ENCODE measurements around the gene RUNX2.

Gene RUNX2

DNA sequence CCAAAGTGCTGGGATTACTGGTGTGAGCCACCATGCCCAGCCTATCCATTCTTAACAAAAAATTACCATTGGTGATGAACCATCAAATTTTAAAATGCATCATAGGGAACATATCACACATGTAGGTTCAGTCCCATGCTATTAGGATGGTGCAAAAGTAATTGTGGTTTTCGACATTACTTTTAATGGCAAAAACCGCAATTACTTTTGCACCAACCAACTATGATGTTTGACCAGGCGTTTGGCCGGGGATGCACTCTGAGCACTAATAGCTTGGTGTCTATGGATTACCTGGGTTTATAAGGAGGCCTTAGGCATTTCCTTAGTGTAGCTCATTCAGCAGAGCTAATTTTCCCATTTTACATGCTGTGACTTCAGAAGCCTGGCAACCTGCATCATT, 296.1 kb downstream of the RUNX2 start:
- no peak overlapping the region for H3K27ac ChIP-seq (ENCODE audit: extremely low read depth, low read depth, low read length)
- TF ChIP-seq ZNF423 (tag by site-specific recombination; IDR thresholded peaks at IDR 0.05) = no peak
- no peak for TF ChIP-seq ZNF146 (tag by site-specific recombination; IDR thresholded peaks at IDR 0.05)
- TF ChIP-seq ZNF214 (tag by site-specific recombination; IDR thresholded peaks at IDR 0.05; ENCODE audit: borderline replicate concordance) = no peak
- TF ChIP-seq ZNF843 (tag by site-specific recombination; IDR thresholded peaks at IDR 0.05) = no peak
- TF ChIP-seq KLF8 (tag by site-specific recombination; IDR thresholded peaks at IDR 0.05) = no peak
- no peak for TF ChIP-seq ZNF670 (tag by site-specific recombination; IDR thresholded peaks at IDR 0.05; ENCODE audit: low read depth)
- TF ChIP-seq TRIM28 (IDR thresholded peaks at IDR 0.05; ENCODE audit: borderline replicate concordance, low read length) = no peak
- no peak for TF ChIP-seq RBAK (tag by site-specific recombination; IDR thresholded peaks at IDR 0.05)
- TF ChIP-seq ZBTB7A (tag by site-specific recombination; IDR thresholded peaks at IDR 0.05; ENCODE audit: low read depth) = no peak
- TF ChIP-seq, protein P1, sequence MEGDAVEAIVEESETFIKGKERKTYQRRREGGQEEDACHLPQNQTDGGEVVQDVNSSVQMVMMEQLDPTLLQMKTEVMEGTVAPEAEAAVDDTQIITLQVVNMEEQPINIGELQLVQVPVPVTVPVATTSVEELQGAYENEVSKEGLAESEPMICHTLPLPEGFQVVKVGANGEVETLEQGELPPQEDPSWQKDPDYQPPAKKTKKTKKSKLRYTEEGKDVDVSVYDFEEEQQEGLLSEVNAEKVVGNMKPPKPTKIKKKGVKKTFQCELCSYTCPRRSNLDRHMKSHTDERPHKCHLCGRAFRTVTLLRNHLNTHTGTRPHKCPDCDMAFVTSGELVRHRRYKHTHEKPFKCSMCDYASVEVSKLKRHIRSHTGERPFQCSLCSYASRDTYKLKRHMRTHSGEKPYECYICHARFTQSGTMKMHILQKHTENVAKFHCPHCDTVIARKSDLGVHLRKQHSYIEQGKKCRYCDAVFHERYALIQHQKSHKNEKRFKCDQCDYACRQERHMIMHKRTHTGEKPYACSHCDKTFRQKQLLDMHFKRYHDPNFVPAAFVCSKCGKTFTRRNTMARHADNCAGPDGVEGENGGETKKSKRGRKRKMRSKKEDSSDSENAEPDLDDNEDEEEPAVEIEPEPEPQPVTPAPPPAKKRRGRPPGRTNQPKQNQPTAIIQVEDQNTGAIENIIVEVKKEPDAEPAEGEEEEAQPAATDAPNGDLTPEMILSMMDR (tag by site-specific recombination; IDR thresholded peaks at IDR 0.05) = no peak
- TF ChIP-seq GLIS2 (tag by site-specific recombination; IDR thresholded peaks at IDR 0.05) = no peak
- no peak for TF ChIP-seq ZNF626 (tag by site-specific recombination; IDR thresholded peaks at IDR 0.05)
- CTCF ChIA-PET = interaction anchor here (1.3 kb wide), 1 partner anchor 31 kb away, joined by 4 read pairs; no protein-coding TSS in a partner anchor
- H3K36me3 ChIP-seq (ENCODE audit: control insufficient read depth in 2 of 2, insufficient read depth in 1 of 2, low read length in 2 of 2) = no peaks in the 10 kb centered on the region
- no peak overlapping the region for H3K4me3 ChIP-seq (ENCODE audit: low read depth, low read length)
- POLR2A ChIA-PET = no interaction called here
- no peaks in the 10 kb centered on the region for H3K4me1 ChIP-seq (ENCODE audit: control insufficient read depth, insufficient read depth, low read length)
- no peaks in the 10 kb centered on the region for H3K9me3 ChIP-seq (ENCODE audit: control insufficient read depth, insufficient read depth, low read depth, low read length)

DNA sequence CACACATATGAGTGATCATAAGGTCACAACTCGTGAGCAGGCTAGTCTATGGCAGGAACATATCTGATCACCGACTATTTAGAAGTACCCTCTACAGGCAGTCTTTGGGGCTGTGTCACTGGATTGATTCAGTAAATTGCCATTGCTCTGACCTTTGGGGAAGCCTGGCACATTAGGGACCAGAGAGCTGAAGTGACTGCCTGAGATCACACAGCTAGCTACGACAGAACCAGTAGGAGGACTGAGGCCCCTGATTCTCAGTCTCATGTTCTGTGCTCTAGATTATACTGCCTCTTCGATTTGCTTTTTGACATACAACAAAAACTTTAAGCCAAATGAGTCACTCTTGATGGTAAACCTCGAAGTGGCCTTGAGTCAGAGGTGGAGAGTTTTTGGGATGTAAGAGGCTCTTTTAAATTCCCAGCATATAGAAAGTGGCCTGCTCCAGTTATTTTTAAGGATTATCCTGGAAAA, 297.1 kb downstream of the RUNX2 start:
- H3K9me3 ChIP-seq (ENCODE audit: control insufficient read depth, insufficient read depth, low read depth, low read length) = no peaks in the 10 kb centered on the region
- POLR2A ChIA-PET = no interaction called here
- no peaks in the 10 kb centered on the region for H3K36me3 ChIP-seq (ENCODE audit: control insufficient read depth in 2 of 2, insufficient read depth in 1 of 2, low read length in 2 of 2)
- CTCF ChIA-PET = no interaction called here
- TF ChIP-seq ZNF623 (tag by site-specific recombination; IDR thresholded peaks at IDR 0.05) (no peak), ZNF140 (tag by site-specific recombination; IDR thresholded peaks at IDR 0.05) (no peak), SP3 (tag by site-specific recombination; IDR thresholded peaks at IDR 0.05) (no peak), KLF1 (tag by site-specific recombination; IDR thresholded peaks at IDR 0.05) (no peak), ZNF155 (tag by site-specific recombination; IDR thresholded peaks at IDR 0.05) (no peak), ZNF510 (tag by site-specific recombination; IDR thresholded peaks at IDR 0.05; ENCODE audit: insufficient replicate concordance) (no peak), ZNF221 (tag by site-specific recombination; IDR thresholded peaks at IDR 0.05; ENCODE audit: borderline replicate concordance) (no peak), ZNF302 (tag by site-specific recombination; IDR thresholded peaks at IDR 0.05; ENCODE audit: low read depth) (no peak), ZNF571 (tag by site-specific recombination; IDR thresholded peaks at IDR 0.05) (no peak), GLIS1 (tag by site-specific recombination; IDR thresholded peaks at IDR 0.05) (no peak), IKZF3 (tag by site-specific recombination; IDR thresholded peaks at IDR 0.05) (no peak), ZNF214 (tag by site-specific recombination; IDR thresholded peaks at IDR 0.05; ENCODE audit: borderline replicate concordance) (no peak)
- TF ChIP-seq, protein P2, sequence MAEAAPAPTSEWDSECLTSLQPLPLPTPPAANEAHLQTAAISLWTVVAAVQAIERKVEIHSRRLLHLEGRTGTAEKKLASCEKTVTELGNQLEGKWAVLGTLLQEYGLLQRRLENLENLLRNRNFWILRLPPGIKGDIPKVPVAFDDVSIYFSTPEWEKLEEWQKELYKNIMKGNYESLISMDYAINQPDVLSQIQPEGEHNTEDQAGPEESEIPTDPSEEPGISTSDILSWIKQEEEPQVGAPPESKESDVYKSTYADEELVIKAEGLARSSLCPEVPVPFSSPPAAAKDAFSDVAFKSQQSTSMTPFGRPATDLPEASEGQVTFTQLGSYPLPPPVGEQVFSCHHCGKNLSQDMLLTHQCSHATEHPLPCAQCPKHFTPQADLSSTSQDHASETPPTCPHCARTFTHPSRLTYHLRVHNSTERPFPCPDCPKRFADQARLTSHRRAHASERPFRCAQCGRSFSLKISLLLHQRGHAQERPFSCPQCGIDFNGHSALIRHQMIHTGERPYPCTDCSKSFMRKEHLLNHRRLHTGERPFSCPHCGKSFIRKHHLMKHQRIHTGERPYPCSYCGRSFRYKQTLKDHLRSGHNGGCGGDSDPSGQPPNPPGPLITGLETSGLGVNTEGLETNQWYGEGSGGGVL (tag by site-specific recombination; IDR thresholded peaks at IDR 0.05) = no peak
- H3K4me1 ChIP-seq (ENCODE audit: control insufficient read depth, insufficient read depth, low read length) = no peaks in the 10 kb centered on the region
- H3K27ac ChIP-seq (ENCODE audit: extremely low read depth, low read depth, low read length) = no peak overlapping the region
- no peak overlapping the region for H3K4me3 ChIP-seq (ENCODE audit: low read depth, low read length)
